Measurements from ENCODE around the gene SCARB1.

Gene SCARB1

GRCh38 chr12:124863416-124864325 lies at the start of gene SCARB1 (continued):
- no peak for TF ChIP-seq ZNF488 (tag by site-specific recombination; IDR thresholded peaks at IDR 0.05)
- TF ChIP-seq ZNF211 (tag by site-specific recombination; IDR thresholded peaks at IDR 0.05; ENCODE audit: low read depth) = no peak
- 0 out of 2 replicates have a peak, but pooled peaks have one; percentile 56 for TF ChIP-seq ZFP37 (tag by site-specific recombination; IDR thresholded peaks at IDR 0.05)
- peak; percentile 71 for TF ChIP-seq ZNF121 (tag by site-specific recombination; IDR thresholded peaks at IDR 0.05)
- TF ChIP-seq REPIN1 (tag by site-specific recombination; IDR thresholded peaks at IDR 0.05; ENCODE audit: low read depth) = peak; percentile 29; the same call in 1 of the 2 replicates
- TF ChIP-seq PBX3 (CRISPR knock-in tag; IDR thresholded peaks at IDR 0.05) = peak; percentile 82; the same call in 1 of the 2 replicates
- peak; percentile 47 for TF ChIP-seq ZNF341 (tag by site-specific recombination; IDR thresholded peaks at IDR 0.05; ENCODE audit: low read depth)
- no peak for TF ChIP-seq ZNF776 (tag by site-specific recombination; IDR thresholded peaks at IDR 0.05; ENCODE audit: borderline replicate concordance)
- 0 out of 2 replicates have a peak, but pooled peaks have one; percentile 46 for TF ChIP-seq ZNF501 (tag by site-specific recombination; IDR thresholded peaks at IDR 0.05)
- TF ChIP-seq ZFHX2 (tag by site-specific recombination; conservative IDR thresholded peaks at IDR 0.05) = peak; percentile 63
- no peak for TF ChIP-seq ZNF624 (tag by site-specific recombination; IDR thresholded peaks at IDR 0.05)
- peak; percentile 74 for TF ChIP-seq YY1 (tag by site-specific recombination; IDR thresholded peaks at IDR 0.05)
- 0 out of 2 replicates have a peak, but pooled peaks have one; percentile 17 for TF ChIP-seq ZNF148 (tag by site-specific recombination; IDR thresholded peaks at IDR 0.05; ENCODE audit: borderline replicate concordance)
- TF ChIP-seq HIC1 (tag by site-specific recombination; IDR thresholded peaks at IDR 0.05) = peak; percentile 74
- peak; percentile 36 for TF ChIP-seq GLIS1 (tag by site-specific recombination; IDR thresholded peaks at IDR 0.05)
- TF ChIP-seq SP3 (tag by site-specific recombination; IDR thresholded peaks at IDR 0.05) = peak; percentile 85
- no peak for TF ChIP-seq ZNF391 (tag by site-specific recombination; IDR thresholded peaks at IDR 0.05; ENCODE audit: borderline replicate concordance, low read depth)
- TF ChIP-seq ZNF596 (tag by site-specific recombination; IDR thresholded peaks at IDR 0.05) = peak; percentile 30; the same call in 1 of the 2 replicates
- TF ChIP-seq SCRT2 (tag by site-specific recombination; IDR thresholded peaks at IDR 0.05) = peak; percentile 16; the same call in 1 of the 2 replicates
- TF ChIP-seq ZNF626 (tag by site-specific recombination; IDR thresholded peaks at IDR 0.05) = no peak
- peak; percentile 96 for TF ChIP-seq ZNF398 (tag by site-specific recombination; IDR thresholded peaks at IDR 0.05)
- peak; percentile 84; the same call in 1 of the 2 replicates for TF ChIP-seq ZNF561 (tag by site-specific recombination; IDR thresholded peaks at IDR 0.05; ENCODE audit: borderline replicate concordance)
- TF ChIP-seq ZNF518A (tag by site-specific recombination; conservative IDR thresholded peaks at IDR 0.05; ENCODE audit: low read depth) = peak; percentile 69
